Pulmonary artery endothelial cell (primary cell): ENCODE data around the gene CRCP. TPM values are rescaled to one million over a fixed set of nuclear protein-coding genes. Genes with fewer than 3 reads are reported as not detected.

Experiments
- DNase-seq: peaks from one replicate; pipeline ENCODE4 v3.0.0-alpha.2; 2011; ENCODE audit warnings: low read depth, low spot score
- total RNA-seq: library from RNA; depleted of rRNA; stranded (reverse); fragments of >200 nt; gene quantifications from 2 replicates; pipeline ENCODE4 v1.2.3, GENCODE V29; 2014

Gene CRCP
- total RNA-seq, 1 donor from 2014 or later, result 37.7 TPM

DNA sequence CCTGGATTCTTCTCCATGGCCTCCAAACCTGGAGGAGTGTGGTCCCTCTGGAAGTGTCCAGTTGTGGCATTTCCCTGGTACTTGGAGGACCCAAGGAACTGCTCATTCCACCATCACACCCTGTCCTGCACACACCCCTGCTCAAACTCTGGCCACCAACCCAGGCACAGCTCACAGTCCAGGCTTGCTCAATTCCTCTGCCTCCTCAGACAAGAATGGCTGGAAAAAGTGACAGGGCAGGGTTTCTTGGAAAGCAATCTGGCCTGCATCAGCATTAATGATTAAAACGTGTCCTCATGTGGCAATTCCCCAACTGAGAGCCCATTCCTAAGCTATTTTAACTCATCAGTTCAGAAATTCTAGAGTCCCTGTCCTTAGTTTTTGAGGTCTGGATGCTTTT is 73.3 kb downstream of the CRCP start:
- DNase-seq, result no peak

DNA sequence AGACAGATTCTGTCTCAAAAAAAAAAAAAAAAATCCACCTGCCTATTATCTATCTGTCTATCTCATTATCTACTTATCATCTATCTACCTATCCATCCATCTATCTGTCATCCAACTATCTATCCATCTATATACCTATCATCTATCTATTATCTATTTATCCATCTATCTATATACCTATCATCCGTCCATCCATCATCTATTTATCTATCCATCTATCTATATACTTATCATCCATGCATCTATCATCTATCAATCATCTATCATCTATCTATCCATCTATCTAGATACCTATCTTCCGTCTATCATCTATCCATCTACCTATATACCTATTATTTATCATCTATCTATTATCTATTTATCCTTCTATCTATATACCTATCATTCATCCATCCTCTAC is 74.0 kb downstream of the CRCP start:
- DNase-seq, result no peak

DNA sequence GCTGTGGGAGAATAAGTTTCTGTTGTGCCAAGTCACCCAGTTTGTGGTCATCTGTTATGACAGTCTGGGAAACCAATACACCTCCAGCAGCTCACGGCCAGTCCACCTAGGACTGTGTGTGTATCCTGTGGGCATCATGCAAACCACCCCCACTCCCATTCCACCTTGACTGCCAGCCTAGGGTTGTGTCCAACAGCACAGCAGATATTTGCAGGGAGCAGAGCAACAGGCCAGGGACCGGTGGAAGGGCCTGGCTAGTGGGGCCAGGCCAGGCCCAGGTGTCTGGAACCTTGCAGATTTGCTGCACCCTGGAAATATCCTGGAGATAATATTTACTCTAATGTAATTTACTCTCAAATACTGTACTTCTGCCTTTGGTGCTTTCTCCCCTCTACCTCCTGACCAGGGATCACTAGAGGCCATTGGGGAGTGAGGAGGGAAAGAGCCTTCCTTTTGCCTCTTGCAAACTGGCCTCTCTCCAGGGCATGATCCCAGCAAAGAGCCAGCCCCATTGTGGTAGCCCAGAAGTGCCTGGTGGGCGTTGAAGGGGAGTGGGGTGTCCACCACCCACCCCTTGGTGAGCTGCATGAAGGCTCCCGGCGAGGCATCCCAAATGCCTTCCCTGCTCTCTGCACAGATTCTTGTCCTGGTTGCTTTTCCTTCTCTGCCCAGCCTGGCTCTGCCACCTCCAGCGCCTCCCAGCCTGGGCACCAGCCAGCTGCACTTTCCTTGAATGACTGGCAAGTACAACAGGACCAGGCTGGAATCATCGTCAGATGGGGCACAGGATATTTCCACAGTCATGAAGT is 75.3 kb downstream of the CRCP start:
- DNase-seq, result no peak

DNA sequence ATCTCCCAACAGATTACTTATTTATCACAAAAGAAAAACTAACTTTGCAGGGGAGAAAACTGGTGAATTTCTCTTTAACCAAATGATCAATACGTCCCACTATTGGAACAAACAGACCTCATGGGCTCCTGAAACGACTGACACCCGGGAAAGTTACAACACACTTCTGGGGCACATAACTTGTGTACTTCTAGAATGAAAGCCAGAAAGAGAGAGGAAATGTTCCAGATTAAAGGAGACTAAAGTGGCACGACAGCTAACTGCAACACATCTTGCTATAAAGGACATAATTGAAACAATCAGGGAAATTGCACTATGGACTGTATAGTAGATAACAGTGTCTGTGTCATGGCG is 75.8 kb downstream of the CRCP start:
- no peak for DNase-seq

DNA sequence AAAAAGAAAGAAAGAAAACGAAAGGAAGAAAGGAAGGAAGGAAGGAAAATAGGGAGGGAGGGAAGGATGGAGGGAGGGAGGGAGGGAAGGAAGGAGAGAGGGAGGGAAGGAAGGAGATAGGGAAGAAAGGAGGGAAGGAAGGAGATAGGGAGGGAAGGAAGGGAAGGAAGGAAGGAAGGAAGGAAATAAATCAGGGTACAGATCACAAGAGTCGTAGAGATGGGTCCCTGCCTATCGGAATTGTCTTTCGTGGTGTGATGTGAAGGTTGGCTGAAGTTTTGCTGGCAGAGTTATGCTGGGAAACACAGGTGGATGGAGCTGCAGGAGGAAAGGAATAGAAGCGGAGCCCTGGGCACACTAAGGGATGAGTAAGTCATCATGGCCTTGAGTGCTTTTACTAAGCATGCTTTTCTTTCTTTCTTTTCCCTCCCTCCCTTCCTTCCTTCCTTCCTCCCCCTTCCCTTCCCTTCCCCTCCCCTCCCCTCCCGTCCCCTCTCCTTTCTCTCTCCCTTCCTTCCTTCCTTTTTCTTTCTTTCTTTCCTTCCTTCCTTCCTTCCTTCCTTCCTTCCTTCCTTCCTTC is 78.6 kb downstream of the CRCP start:
- DNase-seq, result no peak

DNA sequence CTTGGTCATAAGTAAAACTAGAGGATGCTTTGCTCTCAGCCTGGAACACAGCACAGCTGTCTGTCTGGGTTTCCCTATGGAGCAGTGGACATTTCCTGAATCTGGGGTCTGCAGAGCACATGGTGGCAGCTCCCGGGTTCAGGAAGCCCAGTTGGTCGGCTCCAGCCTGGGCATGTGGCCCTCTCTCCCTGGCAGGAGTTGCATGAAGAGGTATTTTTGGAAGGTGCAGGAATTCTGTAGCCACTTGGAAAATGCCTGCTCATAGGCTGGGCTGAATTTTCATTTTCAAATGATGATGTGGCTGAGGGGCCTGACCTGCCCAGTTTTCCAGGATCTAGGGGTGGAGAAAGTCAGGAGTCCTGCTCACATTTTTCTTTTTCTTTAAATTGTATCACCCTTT is 83.8 kb downstream of the CRCP start:
- DNase-seq, result no peak

DNA sequence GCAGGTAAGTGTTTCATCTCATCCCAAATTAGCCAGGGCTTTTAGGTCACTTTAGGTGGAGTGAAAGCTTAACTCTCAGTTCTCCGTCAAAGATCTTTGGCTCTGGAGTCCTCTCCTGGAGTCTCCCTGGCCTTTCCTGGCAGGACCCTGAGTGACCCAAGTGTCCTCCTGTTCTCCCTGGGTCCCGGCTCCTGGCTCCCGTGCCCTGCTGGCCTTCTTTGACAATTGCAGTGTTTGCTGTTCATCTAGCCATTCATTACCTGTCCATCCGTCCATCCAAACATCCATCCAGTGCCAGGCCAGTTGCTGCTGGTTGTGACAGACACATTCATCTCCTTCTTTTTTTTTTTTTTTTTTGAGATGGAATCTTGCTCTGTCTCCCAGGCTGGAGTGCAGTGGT is 84.3 kb downstream of the CRCP start:
- no peak for DNase-seq

DNA sequence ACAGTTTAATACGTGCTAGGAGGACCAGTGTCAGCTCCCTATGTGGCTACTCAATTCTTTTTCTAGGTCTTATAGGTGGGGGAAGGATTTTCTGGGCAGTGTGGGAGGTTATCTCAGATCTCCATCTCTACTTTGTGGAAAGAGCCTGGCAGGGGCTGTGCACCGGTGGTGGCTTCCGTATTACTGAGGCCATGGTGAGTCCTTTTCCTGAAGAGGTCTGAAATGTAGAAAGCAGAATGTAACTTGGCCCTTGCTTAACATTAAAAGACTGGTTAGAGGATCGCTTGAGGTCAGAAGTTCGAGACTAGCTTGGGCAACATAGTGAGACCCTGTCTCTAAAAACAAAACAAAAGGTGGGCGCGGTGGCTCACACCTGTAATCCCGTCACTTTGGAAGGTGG is 87.8 kb downstream of the CRCP start:
- DNase-seq, result no peak

Other genes starting within 250 kb of the CRCP start
- gene VKORC1L1, start 241.8 kb upstream of the CRCP start, total RNA-seq, result 20.4 and 25.4 TPM in 2 replicates
- 25.1 and 31.9 TPM in 2 replicates for gene GUSB, start 132.6 kb upstream of the CRCP start, total RNA-seq
- 61.8 and 69.8 TPM in 2 replicates for gene ASL, start 39.0 kb upstream of the CRCP start, total RNA-seq
- gene TPST1, start 90.5 kb downstream of the CRCP start, total RNA-seq, result 31.7 and 56.7 TPM in 2 replicates